HUDEP-2 (cell line): ENCODE results near the gene HES6.

Experiments
- DNase-seq, 76 experiments: peaks; one replicate each; lab custom pipeline; 2025; ENCODE audit not compliant: unreplicated experiment in 76 of 76; lab: John Stamatoyannopoulos, UW

Gene HES6

DNA sequence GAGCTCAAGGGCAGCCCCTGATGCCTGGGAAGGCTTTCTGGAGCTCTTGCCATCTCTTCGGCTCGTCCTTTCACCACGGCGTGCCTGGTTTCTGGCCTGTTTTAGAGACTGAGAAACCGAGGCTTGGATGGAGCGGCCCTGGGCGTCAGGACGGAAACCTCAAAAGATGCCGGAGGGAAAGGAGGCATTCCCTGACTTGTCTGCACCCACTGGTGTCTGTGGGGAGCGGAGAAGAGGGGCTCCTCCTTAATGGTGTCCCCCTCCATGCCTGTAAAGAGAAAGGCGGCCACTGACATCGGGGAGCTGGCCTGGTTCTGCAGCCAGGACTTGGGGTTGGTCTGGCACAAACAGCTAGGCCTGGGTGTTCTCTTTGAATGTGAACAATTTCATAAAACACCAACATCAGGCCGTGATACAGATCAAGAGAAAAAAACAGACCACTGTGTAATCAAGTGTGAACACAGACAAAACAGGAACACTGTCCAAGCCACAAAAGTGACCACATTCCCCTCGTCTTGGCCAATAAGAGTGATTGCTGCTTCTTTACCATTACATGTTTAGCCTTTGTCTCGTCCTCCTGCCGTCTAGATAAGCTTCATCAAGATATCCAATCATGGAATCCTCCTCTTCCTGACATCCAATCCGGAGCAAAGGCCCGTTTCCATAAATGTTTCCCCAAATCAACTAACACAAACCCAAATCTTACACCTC is 35.7 kb downstream of the HES6 start:
- DNase-seq: peak in 66 of 76 experiments; percentile 7 to 83 (median 54)

DNA sequence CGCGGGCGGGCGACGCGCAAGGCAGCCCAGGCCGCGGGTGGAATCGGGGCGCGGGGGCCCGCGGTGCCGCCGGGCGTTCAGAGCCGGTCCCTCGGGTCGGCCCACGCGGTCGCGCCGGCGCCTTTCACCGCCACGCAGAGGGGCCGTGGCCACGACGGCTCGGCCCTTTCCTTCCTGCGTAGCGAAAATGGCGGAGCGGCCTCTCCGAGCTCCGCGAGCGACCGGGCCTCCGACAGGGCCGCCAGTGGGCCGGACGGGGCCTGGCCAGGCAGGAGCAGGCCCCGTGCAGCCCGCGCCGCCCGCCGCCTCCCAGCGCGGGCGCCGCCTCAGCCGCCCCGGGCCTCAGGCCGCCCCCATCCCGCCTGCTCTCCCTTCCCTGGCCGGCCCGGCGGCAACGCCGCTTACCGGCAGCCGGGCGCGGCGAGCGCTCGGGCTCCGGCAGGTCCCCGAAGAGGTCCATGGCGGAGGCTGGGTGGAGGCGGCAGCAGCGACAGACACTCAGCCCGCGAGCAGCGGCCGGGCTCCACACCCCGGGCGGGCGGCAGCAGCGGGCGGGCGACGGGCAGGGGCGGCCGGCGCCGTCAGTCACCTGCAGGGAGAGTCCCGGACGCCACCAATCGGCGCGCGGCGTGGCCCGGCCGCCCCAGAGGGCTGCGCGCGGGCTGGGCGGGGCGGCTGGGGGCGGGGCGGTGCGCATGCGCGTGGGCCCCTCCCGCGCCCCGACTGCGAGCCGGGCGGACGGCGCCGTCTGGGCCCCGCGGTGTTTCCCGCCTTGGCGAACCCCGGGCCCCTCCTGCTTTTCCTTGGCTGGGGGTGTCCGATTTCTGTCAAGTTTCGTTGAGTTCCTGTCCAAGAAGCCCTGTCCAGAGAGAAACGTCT is 36.5 kb downstream of the HES6 start, which contains the start of gene ILKAP:
TSS of gene ILKAP (minus strand) at position 602 of the 879 bp plus-strand sequence. CDS start at position 460, 142 bp downstream.
- peak in 74 of 76 experiments; percentile 21 to 91 (median 77) for DNase-seq

DNA sequence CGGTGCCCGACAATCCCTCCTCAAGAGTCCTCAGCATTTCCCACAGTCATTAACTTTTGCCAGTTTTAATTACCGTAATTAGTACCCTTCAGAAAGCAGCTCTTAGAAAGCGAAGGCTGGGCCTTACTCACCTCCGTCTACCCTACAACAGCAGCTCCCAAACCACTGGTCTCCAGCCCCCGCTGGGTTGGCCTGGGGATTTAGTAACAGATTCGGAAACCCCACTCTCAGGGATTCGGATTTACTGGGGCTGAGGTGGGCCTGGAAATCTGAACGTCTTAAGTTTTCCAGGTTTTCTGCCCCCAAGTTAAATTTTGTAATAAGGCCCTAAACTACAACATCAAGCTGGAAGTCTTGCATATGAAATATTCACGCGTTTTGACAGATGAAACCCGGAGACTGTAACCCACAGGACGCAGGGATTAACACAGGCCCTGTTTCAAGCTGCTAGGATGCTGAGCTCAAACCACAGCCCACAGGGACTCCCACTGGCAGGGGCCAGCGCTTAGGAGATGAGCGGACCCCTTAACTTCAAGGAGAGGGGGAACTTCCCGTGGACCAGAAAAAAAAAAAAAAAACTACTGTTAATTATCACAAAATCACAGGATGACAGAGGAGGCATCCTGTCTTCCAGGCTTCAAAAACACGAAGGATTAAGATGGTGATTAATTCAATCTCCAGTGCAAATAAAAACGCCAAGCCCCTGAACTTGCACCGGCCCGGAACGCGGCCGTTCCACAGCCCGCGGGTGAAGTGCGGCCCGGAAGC is 37.3 kb downstream of the HES6 start:
- no peak for DNase-seq

DNA sequence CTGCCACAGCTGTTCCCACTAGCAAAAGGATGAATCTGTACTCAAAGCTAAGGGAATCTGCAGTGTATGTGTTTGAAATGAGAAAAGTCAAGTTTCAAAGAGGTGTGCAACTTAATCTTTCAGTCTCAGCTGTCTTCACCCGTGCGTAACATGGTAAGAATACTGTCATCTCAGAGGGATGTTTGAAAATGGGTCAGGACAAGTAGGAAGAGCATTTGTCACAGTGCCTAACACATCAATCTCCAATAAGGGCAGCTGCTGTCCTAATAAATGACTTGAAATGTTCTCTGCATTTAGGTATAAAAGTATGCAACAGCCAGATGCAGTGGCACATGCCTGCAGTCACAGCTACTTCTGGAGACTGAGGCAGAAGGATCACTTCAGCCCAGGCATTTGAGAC is 49.4 kb downstream of the HES6 start:
- no peak for DNase-seq
